HG03175 (cell line): ENCODE data around the gene TMEM72.

ENCODE experiments used
- ATAC-seq: cut with Tn5 transposase; IDR thresholded peaks from one replicate; pipeline ENCODE4 v1.9.1; 2021; ENCODE audit warnings: mild to moderate bottlenecking, moderate library complexity; ENCODE audit not compliant: unreplicated experiment

The TMEM72 gene

GRCh38 chr10:44977287-44978212 lies 66.4 kb downstream of the TMEM72 start:
- ATAC-seq, result no peak

DNA sequence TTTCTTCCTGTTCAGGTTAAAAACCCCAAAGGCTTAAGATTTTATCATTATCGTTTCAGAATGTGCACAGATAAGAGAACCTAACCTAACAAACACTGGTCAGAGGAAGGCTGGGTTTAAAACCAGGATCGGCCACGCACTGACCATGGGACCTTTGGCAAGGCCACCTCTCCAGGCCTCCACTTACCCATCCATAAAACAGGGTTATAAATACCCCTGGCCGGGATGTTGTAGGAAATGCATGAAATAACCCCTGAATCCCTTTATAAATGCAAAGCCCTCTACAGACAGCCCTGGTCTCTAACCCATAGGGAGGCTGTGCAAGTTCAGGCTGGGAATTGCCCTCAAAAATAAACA lies 67.1 kb downstream of the TMEM72 start:
- no peak for ATAC-seq

DNA sequence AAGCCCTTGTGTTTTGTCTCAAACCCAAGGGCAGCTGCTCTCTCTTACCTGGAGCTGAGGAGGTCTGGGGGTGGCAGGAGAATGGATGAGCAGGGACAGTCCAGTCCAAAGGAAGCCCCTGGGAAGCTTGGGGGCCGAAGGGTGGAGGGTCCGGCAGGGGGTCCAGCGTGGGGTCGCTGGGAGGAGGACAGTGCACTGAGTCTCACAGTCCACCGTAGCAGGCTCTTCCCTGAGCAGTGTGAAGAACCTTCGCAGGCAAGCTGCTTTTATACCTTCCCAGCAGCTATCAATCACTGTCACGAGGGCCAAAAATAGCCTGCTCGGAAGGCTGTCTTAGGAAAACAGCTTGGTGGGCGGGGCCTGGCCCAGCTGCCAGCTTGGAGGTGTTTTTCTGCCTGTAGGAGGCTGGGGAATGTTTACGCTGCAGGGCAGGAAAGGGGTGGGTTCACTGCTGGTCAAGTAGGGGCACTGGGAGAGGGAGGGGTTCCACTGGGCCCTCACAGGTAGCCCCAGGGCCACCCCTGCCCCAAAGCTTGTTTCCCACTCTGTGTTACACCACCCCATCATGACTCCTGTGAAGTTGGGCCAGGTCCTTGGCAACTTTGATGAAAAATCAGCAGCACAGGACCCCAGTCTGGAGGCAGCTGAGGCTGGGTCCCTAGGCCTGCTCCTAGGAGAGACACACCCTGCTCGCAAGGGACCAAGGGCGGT lies 67.6 kb downstream of the TMEM72 start, which contains the start of gene DEPP1:
Gene DEPP1 (minus strand): TSS at position 240 of the 711 bp plus-strand sequence. CDS start 779 bp downstream, outside the sequence.
- ATAC-seq, result no peak

DNA sequence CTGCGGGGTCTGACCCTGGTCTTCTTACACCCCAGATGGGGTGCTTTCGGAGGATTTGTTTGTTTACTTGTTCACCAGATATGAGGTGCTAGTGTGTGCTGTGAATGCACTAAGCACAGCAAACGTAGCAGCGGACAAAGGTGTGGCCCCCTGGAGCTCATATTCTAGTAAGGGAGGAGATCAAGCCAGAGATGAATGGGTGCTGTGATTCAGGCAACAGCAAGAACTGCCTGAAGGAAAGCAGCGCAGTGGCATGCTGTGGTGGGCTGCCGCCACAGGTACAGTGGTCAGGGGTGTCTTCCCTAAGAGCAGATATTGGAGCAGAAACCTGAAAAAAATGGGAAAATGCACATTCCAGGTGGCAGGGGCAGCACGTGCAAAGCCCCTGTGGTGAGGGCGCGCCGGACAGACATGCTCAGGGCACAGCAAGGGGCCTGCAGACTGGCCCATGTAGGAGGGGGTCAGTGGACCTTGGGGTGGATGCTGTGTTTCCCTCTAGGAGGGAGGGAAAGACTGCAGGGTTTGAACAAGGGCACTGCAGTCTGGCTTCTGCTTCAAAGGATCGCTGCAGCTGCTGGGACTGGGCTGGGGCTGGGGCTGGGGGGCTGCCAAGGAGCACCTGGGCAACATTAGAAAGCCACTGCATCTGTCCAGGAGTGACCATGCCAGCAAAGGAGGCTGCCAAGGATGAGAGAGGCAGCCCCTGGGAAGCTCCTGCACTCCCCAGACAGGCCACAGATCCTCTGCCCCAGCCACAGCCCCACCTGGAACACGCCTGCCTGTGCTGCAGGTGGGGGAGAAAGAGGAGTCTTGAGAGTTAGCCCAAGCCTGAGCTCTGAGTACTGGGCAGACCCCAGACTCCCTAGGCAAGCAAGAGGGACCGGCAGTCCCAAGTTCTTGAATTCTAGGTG lies 68.4 kb downstream of the TMEM72 start:
- ATAC-seq, result no peak

- ATAC-seq, result no peak
Observed at GRCh38 chr10:44980309-44981171, 69.4 kb downstream of the TMEM72 start.

GRCh38 chr10:44981172-44982113 lies 70.3 kb downstream of the TMEM72 start:
- no peak for ATAC-seq

GRCh38 chr10:44982114-44982460 lies 71.0 kb downstream of the TMEM72 start:
- no peak for ATAC-seq

DNA sequence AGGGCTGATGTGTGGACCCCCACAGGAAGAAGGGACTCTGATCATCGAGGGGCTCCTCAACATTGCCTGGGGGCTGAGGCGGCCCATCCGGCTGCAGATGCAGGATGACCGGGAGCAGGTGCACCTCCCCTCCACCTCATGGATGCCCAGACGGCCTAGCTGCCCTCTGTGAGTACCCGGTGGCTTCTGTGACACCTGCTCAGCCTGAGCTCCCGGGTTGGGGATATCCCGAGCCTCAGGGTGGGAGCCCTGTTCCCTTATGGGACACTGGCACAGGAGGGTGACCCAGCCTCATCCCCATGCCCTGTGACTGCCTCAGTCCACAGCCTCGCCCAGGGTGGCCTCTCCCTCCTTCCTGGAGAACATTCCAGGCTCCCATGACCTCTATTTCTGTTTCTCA lies 71.4 kb downstream of the TMEM72 start:
- no peak for ATAC-seq

GRCh38 chr10:44983066-44983894 lies 72.1 kb downstream of the TMEM72 start:
- no peak for ATAC-seq

- ATAC-seq, result no peak
Observed at GRCh38 chr10:44983895-44984278, 72.8 kb downstream of the TMEM72 start.

DNA sequence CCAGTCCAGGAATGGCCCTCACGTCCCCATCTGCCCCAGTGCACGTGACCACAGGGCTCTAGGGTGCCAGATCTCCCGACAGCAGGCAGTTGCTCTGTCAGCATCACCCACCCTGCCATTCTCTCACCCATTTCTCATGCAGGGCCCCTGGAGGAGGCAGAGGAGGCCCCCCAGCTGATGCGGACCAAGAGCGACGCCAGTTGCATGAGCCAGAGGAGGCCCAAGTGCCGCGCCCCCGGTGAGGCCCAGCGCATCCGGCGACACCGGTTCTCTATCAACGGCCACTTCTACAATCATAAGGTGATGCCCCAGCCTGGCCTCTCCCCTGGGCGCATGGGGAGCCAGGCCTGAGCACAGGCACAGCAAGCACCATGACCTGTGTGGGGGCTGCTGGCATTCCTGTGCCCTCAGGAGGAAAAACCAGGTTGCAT lies 73.5 kb downstream of the TMEM72 start:
- no peak for ATAC-seq

GRCh38 chr10:44985175-44985681 lies 74.1 kb downstream of the TMEM72 start:
- no peak for ATAC-seq

DNA sequence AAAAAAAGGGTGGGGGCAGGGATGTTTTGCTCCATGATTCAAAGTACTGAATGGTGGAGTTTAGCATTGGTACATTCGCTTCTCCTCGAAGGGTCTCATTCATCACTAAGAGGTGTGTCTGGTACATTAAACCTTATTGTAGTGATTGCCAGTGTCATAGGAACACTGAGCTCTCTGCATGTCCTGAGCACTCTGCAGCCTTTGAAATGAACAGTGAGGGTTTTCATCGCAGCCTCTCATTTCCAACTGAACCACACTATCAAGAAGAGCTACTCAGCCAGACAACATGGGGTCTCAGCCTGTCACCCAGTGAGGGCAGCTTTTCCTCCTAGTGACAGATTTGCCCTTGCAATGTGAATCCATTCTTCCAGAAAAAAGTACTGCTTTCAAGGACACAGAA lies 75.0 kb downstream of the TMEM72 start:
- ATAC-seq, result no peak
